Measurements from ENCODE around the gene GTF3C5.

DNA sequence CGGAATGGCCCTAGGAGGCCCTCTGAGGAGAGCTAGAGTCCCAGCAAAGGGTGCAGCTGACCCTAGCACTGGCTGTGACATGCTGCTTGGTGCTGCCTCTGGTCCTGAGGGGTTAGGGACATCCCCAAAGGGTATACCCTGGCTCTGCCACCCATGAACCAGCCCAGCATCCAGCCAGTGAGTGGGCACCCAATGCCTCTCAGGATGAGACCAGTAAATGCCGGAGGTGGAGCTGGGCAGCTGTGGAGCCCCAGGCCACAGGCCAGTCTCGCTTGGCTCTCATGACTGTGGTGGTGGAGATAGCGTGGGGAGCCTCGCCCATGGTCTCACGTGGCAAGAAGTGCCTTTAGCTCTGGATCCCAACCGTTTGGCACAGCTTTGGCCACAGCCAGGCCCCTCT is 27.3 kb downstream of the GTF3C5 start:
- TF ChIP-seq POLR2A (IDR thresholded peaks at IDR 0.05) (no peak), EP300 (IDR thresholded peaks at IDR 0.05) (no peak)
- TF ChIP-seq, protein P1, sequence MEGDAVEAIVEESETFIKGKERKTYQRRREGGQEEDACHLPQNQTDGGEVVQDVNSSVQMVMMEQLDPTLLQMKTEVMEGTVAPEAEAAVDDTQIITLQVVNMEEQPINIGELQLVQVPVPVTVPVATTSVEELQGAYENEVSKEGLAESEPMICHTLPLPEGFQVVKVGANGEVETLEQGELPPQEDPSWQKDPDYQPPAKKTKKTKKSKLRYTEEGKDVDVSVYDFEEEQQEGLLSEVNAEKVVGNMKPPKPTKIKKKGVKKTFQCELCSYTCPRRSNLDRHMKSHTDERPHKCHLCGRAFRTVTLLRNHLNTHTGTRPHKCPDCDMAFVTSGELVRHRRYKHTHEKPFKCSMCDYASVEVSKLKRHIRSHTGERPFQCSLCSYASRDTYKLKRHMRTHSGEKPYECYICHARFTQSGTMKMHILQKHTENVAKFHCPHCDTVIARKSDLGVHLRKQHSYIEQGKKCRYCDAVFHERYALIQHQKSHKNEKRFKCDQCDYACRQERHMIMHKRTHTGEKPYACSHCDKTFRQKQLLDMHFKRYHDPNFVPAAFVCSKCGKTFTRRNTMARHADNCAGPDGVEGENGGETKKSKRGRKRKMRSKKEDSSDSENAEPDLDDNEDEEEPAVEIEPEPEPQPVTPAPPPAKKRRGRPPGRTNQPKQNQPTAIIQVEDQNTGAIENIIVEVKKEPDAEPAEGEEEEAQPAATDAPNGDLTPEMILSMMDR (IDR thresholded peaks at IDR 0.05), result no peak
